NCI-H69 (cell line): ENCODE measurements around the gene ADRA2C.

ENCODE experiments used
- DNase-seq: peaks from one replicate; lab custom pipeline; 2025; lab: John Stamatoyannopoulos, UW

The ADRA2C gene

DNA sequence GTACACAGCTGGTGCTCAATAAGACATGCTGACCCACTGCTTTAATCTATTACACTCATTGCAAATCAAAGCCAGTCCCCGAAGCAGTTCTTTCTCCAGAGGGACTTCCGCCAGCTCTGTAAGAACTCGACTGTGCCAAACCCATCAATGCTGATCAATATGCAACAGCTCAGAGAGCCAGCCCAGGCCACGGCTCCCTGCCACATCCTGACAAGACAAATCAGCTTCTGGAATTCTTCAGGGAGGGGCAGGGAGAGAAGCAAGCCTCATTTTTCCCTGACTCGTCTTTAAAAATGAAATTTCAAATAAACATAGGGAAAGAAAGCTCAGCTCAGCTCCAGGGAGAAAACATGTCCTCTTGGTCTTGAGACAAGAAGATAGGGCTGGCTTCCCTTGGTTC, 5.3 kb upstream of the ADRA2C start:
- DNase-seq: no peak

GRCh38 chr4:3762264-3762663, 3.9 kb upstream of the ADRA2C start:
- no peak for DNase-seq

- no peak for DNase-seq
These were observed 3.2 kb upstream of the ADRA2C start for GRCh38 chr4:3762753-3763549.

DNA sequence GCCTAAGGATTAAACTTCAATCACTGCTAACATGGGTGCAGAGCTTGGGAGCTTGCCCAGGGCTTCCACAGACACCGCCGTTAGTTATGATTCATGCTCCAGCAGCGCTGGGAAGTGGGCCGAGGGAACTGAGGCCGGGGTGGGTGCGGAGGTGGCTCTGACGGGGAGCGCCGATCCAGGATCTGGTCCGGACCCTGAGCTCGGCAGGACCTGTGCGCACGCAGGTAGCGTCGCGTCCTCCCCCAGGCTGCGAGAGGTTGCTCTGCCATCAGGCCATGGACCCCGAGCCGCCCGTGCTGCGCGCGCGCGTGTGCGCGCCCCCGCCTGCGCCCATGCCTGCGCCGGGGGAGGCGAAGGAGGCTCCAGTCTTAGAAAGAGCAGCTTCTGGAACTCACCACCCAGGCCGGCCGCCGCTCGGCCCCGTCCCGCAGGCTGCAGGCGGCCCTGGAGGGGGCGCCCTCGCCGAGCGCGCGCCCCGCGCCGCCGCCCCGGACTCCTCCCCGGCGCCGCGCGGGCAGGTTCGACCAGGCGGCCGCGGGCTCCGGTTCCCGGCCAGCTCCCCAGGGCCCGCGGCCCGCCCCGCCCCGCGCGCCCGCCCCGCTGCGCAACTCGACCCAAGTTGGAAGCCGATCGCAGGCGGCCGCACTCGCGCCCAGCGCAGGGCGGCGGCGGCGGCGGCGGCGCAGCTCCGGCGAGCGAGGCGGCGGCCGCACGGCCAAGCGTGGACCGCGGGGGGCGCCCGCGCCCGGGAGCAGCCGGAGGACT, 732 bp upstream of the ADRA2C start:
- DNase-seq: peak; percentile 48

- DNase-seq: no peak
These were observed 792 bp downstream of the ADRA2C start for GRCh38 chr4:3766785-3767569.

DNA sequence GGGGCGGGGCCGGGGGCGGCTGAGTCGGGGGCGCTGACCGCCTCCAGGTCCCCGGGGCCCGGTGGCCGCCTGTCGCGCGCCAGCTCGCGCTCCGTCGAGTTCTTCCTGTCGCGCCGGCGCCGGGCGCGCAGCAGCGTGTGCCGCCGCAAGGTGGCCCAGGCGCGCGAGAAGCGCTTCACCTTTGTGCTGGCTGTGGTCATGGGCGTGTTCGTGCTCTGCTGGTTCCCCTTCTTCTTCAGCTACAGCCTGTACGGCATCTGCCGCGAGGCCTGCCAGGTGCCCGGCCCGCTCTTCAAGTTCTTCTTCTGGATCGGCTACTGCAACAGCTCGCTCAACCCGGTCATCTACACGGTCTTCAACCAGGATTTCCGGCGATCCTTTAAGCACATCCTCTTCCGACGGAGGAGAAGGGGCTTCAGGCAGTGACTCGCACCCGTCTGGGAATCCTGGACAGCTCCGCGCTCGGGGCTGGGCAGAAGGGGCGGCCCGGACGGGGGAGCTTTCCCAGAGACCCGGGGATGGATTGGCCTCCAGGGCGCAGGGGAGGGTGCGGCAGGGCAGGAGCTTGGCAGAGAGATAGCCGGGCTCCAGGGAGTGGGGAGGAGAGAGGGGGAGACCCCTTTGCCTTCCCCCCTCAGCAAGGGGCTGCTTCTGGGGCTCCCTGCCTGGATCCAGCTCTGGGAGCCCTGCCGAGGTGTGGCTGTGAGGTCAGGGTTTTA, 1.5 kb downstream of the ADRA2C start:
- DNase-seq: no peak

DNA sequence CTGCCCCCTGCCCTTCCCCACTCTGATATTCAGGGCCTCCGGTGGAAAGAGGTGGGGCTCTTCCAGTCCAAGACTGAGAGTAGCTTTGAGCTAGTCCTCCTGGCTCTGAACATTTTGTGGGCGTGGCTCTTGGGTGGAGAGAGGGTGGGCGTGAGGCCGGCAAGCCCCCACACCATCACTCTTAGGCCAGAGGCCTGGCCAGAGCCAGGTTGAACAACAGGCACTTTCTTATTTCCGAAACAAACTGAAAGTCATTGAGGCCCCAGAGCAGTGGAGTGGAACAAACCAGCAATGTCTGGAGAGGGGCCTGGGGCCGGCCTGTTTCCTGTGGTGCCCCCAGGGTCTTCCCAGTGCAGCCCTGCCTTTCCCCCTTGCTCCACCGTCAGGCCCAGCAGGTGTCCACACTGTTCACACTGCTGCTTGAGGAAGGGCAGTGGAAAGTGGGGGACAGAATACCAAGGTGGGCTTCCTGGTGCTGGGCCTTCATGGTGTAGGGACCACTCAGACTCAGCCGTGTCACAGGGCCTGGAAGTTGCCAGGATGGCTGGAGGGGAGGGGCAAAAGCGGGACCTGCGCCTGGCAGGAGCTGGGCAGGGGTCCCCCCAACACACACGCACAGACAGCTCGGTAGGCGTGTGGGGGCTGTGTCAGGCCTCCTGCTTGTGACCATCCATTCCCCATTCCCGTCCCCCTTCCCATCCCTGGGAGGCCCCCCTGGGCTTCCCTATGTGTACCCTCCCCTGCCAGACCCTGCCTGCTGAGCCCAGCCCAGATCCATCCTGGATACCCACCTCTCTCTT, 2.9 kb downstream of the ADRA2C start:
- no peak for DNase-seq

- peak; percentile 4 for DNase-seq
These were observed 3.5 kb downstream of the ADRA2C start for GRCh38 chr4:3769642-3770184.

- DNase-seq: no peak
These were observed 4.4 kb downstream of the ADRA2C start for GRCh38 chr4:3770323-3771163.

GRCh38 chr4:3771164-3771809, 5.1 kb downstream of the ADRA2C start:
- DNase-seq: peak; percentile 3

- no peak for DNase-seq
These were observed 5.8 kb downstream of the ADRA2C start for GRCh38 chr4:3771939-3772495.

GRCh38 chr4:3772632-3773031, 6.4 kb downstream of the ADRA2C start:
- DNase-seq: no peak

DNA sequence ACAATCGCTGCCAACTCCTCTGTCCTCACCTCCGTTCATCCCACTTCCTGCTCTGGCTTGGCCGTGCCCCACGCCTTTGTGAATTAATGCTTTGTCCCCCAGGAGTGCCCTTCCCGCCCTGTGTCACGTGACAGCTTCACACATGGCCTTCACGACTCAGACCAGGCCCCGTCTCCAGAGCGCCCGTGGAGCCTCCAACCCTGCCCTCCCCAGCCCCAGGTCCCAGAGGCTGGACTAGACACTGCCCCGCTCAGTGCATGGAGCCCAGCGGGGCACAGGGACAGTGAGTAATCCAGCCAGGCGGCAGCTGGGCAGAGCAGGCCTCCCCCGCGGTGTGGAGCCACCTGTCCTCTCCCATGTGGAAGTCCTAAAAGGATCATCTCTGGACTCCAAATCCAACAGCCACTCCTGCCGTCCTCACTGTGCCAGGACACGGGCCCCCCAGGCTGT, 7.4 kb downstream of the ADRA2C start:
- DNase-seq: no peak

DNA sequence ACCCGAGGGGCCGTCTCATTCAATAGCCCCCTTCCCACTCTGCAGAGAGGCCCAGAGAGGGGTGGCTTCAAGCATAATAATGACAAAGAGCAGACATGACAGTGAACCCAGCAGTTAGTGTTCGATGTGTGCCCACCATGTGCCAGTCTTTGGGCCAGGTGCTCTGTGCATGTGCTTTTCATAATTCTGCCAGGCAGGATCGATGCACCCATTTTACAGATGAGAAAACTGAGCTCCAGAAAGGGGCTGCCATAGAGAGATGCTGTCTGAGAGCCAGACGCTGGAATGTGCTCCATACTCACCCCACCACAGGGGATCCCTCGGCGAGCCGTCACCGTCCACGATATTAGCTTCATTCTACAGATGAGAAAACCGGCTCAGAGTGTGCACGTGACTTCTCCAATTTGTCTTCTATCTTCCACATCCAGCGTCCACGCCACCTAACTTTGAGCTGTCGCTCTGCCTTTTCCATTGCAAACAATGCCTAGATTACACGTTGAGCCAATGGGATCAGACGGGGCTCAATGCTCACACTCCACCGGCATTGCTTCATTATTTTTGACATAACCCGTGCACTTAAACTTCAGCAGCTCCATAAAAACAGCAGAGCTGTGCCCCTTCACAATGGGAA, 8.2 kb downstream of the ADRA2C start:
- peak; percentile 28 for DNase-seq

- peak; percentile 28 for DNase-seq
These were observed 8.8 kb downstream of the ADRA2C start for GRCh38 chr4:3775005-3775404.

DNA sequence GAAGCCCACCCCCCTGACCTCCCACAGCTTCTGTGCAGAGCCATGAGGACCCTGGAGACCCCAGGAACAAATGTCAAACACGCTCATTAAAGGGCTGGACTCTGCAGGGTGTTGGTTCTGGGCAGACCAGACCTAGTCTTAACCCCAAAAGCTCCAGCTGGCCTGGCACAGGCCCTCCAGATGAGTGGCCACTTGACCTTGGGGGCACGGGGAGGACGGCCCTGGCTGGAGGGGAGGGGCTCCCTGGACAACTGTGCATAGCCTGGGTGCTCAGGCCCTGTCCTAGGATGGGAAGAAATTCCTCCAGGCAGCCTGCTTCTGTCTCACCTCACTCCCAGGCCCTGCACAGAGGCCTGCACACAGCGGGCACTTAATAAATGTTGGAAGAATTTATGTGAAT, 9.4 kb downstream of the ADRA2C start:
- DNase-seq: no peak

- DNase-seq: no peak
These were observed 10.2 kb downstream of the ADRA2C start for GRCh38 chr4:3776166-3777032.

DNA sequence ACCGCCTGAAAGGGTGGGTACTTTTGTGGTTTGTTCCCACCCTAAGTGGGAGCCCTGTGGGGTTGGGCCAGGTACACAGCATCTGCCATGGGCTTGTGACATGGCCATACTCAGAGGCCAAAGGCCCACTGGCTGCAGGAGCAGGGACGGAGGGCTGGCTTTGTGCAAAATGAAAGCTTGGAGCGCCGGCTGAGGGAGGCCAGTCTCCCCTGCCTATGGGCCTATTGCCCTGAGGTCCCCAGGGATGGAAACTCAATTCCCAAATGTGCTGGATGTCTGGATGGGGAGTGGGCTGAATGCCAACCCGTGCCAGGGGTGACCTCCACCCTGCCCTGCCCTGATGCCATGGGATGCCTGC, 10.8 kb downstream of the ADRA2C start:
- no peak for DNase-seq
